GM12891 (cell line): ENCODE data around the gene SMAP1.
A peak's percentile ranks its signal among the peaks of the same experiment; 100 is the strongest.

Experiments
- DNase-seq: peaks from one replicate; pipeline ENCODE4 v3.0.0; 2011; ENCODE audit warnings: low spot score; ENCODE audit not compliant: insufficient read length
- FAIRE-seq: peaks from 2 replicates; lab custom pipeline; 2011; peaks lifted over from hg19 to GRCh38; lab: Jason Lieb, UNC
- PAX5 ChIP-seq: IDR thresholded peaks from 2 replicates; pipeline ENCODE4 v1.6.1; 2011; ENCODE audit warnings: low read length, moderate library complexity, mild to moderate bottlenecking; ENCODE audit not compliant: insufficient read depth, severe bottlenecking
- POLR2A ChIP-seq: IDR thresholded peaks from 2 replicates; pipeline ENCODE4 v1.6.1; 2011; ENCODE audit warnings: low read depth, low read length, control low read depth
- POLR2AphosphoS5 ChIP-seq: IDR thresholded peaks from 2 replicates; pipeline ENCODE4 v1.6.1; 2011; ENCODE audit warnings: low read depth, low read length, control low read depth
- POU2F2 ChIP-seq: IDR thresholded peaks from 2 replicates; pipeline ENCODE4 v1.6.1; 2011; ENCODE audit warnings: low read depth, mild to moderate bottlenecking, control low read depth, low read length, moderate library complexity
- SPI1 ChIP-seq: IDR thresholded peaks from 2 replicates; pipeline ENCODE4 v1.6.1; 2011; ENCODE audit warnings: low read depth, low read length, control low read depth
- TAF1 ChIP-seq: IDR thresholded peaks from 2 replicates; pipeline ENCODE4 v1.6.1; 2011; ENCODE audit warnings: low read depth, low read length, control low read depth

The SMAP1 gene

DNA sequence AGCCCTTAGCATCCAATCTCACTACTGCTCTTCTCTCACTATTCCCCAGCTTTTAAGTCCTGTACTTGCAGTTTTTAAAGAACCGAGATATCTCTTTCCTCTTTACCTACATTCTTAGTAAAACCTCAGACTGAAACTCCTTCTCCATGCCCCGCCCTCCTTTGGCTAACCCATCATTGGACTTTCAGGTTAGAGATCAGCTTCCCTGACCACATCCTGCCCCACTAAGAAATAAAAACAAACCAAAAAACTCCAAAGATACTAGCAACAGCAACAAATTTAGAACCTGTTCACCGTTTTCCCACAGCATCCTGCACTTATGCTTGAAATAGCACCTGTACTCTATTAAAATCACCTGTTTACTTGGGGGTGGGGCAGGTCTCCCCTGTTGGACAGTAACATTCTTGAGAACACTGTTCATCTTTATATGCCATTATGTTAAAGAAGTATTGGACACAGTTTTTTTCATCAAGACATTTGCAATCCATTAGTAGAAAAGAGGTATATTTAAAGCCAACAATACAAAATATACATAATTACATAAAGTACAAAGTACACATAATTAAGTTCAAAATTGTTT, 16.3 kb upstream of the SMAP1 start:
- TF ChIP-seq POU2F2 (no peak), SPI1 (no peak), TAF1 (no peak)
- FAIRE-seq, result no peak
- DNase-seq, result no peak

DNA sequence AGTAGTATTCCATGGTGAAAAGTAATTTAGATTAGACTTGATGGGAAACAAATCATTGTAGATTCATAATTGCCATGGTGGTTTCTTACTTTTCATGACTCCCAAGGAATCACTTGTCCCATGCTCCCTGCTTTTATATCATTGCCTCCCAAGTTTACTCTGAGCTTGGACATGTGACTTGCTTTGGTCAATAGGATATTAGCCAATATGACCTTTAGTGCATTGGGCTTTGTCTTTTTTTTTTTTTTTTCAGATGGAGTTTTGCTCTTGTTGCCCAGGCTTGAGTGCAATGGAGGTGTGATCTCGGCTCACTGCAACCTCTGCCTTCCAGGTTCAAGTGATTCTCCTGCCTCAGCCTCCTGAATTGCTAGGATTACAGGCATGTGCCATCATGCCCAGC, 15.5 kb upstream of the SMAP1 start:
- TF ChIP-seq SPI1 (no peak), PAX5 (no peak), TAF1 (no peak), POLR2A (no peak), POU2F2 (no peak), POLR2AphosphoS5 (no peak)
- no peak for FAIRE-seq

DNA sequence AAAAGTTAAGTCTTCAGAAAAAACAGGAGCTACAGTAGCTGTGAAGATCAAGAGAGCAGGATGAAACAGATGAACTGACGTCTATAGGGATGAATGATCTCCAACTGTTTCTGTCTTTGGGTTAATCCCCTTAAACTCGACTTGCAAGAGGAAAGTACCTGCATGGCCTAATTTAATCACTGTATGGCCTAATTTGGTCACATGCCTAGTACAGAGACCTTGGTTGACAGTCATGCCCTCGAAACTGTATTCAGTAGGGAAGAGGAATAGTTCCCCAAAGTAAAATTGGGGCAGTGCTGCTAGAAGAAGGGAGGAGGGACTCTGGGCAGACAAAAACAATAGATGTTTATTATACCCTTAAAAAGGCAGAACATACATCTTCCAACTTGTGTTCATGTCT, 10.0 kb upstream of the SMAP1 start:
- TF ChIP-seq TAF1 (no peak), POLR2A (no peak), POU2F2 (no peak), SPI1 (no peak), POLR2AphosphoS5 (no peak), PAX5 (no peak)
- FAIRE-seq, result no peak
- DNase-seq, result no peak

More for the DNA sequence above, 15.5 kb upstream of the SMAP1 start:
- DNase-seq, result no peak

DNA sequence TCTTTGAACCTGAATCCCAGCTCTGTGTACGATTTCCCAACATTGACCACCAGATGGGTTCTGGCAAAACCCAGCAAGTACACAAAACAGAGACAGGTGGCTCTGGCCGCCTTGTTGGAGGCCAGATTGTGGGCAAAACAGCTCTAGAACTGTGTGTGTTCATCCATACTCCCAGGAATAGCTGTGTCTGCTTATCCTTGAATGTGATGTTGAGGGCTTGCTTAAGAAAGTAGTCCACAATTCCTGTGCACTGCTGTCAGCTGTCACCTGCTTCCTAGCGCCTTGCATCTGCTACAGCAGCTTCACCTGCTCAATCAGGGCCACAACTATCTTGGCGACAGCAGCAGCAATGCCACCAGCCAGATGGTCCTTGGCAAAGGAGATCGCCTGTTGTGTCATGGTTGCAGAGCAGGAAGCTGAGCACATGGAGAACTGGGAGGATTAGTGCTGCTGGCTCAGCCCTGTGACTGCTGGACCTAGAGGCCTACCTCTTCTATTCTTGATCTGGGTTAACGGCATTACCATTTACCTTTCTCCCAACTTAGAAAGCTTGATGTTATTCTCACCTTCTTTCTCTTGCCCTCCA, 3.7 kb upstream of the SMAP1 start:
- TF ChIP-seq TAF1 (no peak), POLR2A (no peak), POU2F2 (no peak), SPI1 (no peak), PAX5 (no peak), POLR2AphosphoS5 (no peak)
- DNase-seq (no peak), FAIRE-seq (no peak)

DNA sequence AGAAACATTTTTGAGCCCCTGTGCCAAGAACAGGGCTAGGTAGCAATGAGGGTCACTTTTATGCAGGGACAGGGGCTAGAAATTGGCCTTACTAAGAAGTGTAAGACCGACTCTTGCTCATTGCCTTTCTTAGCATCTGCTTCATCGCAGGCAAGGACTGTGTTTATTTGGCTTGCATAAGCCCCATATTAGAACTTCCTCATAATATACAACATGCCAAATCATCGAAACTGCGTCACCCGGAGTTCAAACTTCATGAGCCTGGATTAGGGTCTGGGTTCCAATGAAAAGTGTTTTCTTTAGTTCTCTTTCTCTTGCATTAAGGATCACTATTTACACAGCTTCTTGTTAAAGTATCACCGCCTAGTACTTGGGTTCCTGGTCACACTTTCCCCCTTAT, 977 bp upstream of the SMAP1 start:
- TF ChIP-seq PAX5 (no peak), POLR2AphosphoS5 (no peak), POU2F2 (no peak), SPI1 (no peak), POLR2A (no peak), TAF1 (no peak)
- DNase-seq, result no peak
- FAIRE-seq, result no peak

DNA sequence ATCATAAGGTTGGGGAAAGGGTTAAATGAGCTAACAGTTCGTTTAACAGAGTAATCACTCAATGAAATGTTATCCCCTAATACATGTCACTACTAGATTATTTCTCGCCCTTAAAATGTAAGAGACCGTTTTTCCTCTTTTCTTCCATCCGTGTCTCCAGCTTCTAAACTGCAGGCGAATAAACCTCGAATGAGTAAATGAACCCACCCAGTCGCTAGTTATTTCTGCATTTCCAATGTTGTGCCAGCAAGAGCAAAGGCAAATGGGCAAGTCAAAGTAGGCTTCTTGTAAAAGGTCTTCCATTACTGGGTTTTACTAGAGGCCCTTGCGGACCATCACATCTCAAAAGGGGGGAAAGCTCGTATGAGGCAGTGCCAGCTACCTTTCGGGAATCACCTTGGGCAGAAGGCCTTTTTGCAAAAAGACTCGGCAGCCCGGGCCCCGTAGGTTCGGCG, 400 bp upstream of the SMAP1 start:
- DNase-seq (no peak), FAIRE-seq (no peak)
- TF ChIP-seq SPI1 (no peak; the same call in 1 of the 2 replicates), POLR2AphosphoS5 (peak; percentile 55), POLR2A (peak; percentile 61; the same call in 1 of the 2 replicates)

DNA sequence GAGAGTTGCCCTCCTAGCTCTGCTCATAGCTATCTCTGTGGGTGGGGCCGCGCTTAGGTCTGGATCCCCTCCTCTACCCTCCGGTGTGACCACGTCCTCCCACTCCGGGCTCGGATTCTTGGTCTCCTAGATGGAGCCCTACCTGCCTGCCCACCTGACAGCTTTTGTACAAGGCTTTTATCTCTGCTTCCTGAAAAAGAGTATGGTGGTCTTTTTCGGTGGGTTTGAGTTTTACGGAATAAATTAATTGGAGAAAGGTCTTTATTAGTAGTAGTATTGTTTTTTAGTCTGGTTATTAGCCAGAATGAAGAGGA, 773 bp downstream of the SMAP1 start:
- DNase-seq (no peak), FAIRE-seq (no peak)
- TF ChIP-seq SPI1, result no peak
- no peak for TF ChIP-seq TAF1
- TF ChIP-seq PAX5, result no peak

DNA sequence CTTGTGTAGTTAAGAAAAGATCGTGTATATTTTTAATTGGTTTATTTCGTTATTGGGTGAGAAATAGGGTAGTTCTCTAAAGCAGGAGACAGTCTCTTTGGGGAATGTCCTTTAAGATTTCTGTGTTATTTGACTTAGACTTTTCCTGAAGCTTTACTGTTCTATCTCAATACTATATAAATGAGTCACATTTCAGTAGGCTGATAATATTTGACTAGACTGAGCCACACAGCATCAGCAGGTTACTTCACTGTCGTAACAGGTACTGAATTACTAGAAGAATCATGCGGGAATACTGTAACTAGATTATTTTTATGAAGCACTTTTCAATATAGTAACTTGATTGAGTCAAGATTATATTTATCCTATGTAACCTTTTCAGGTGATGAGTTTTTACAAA, 1.4 kb downstream of the SMAP1 start:
- FAIRE-seq (no peak), DNase-seq (no peak)
- no peak for TF ChIP-seq PAX5

DNA sequence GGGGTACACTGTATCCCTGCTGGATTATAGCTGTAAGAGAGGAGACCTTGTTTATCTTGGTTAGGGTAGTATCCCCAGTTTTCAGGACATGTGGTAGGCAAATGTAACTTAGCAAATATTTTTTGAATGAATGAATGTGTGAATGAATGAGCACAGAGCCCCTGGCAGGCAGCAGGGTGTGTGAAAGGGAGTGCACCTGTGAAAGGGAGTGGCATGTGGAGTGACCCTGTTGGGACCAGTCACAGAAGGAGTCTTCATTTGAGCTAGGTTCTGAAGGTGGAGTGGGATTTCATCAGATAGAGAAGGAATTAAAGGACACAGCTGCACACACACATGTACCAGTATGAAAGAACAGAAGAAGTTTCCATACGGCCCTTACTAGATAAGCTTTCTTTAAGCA, 4.9 kb downstream of the SMAP1 start:
- TF ChIP-seq POLR2AphosphoS5, result no peak
- TF ChIP-seq PAX5, result no peak
- TF ChIP-seq TAF1, result no peak
- no peak for TF ChIP-seq SPI1
- no peak for TF ChIP-seq POLR2A
- no peak for TF ChIP-seq POU2F2
- FAIRE-seq (no peak), DNase-seq (no peak)

DNA sequence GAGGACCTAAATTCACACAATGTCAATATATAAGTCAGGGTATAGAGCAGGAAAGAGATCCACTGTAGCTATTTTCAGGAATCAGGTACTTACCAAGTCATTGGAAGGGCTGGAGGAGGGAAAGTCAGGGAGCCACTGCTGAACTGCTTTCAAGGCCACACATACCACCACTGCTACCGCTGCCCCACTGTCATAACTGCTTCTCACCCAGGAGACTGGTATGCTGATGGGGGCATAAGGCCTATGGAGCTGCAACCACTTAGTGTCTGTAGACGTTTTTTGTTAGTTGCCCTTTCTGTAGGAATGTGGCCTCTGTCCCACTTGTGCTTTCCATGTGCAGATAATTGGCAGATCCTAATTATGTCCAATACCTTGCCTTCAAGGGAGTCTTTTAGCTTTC, 5.4 kb downstream of the SMAP1 start:
- FAIRE-seq (no peak), DNase-seq (no peak)
- no peak for TF ChIP-seq POU2F2
- no peak for TF ChIP-seq POLR2AphosphoS5
- TF ChIP-seq SPI1, result no peak
- TF ChIP-seq TAF1, result no peak
- TF ChIP-seq POLR2A, result no peak
- TF ChIP-seq PAX5, result no peak

DNA sequence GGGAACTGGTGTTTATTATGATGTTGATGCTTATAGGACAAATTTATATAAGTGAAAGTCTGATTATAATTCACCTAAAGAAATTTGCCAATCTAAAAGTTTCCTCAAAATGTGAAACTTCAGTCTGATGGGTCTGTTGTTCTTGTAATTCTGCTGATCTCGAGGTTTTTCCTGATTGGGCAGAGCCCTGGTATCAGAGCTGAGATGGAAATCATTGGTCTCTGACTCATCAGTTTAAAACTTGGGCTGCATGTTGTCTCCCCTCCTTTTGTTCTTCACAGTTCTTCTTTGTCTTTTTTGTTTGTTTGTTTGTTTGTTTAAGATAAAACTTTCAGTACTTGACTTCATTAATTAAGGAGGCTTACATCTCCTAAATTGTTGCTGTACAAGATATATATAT, 5.9 kb downstream of the SMAP1 start:
- FAIRE-seq (no peak), DNase-seq (no peak)
- TF ChIP-seq POU2F2 (no peak), TAF1 (no peak), SPI1 (no peak), POLR2A (no peak), POLR2AphosphoS5 (no peak), PAX5 (no peak)
